Breast epithelium (tissue), 3 donors: Measurements from ENCODE around the gene DDIT3.

ENCODE experiments used
- CTCF ChIP-seq, 3 donors: fragments of 450-650 bp; IDR thresholded peaks; one replicate each; pipeline ENCODE4 v1.5.1; 2016 to 2017; ENCODE audit warnings: antibody characterized with exemption in 3 of 3, mild to moderate bottlenecking in 3 of 3, moderate library complexity in 3 of 3
- POLR2A ChIP-seq: fragments of 450-650 bp; IDR thresholded peaks from one replicate; pipeline ENCODE4 v1.6.1; 2016; ENCODE audit warnings: antibody characterized with exemption, mild to moderate bottlenecking, moderate library complexity
- POLR2AphosphoS5 ChIP-seq, 3 donors: sonication (generic); formaldehyde crosslinking; IDR thresholded peaks; one replicate each; pipeline ENCODE4 v1.6.1; 2017; ENCODE audit warnings: antibody characterized with exemption in 3 of 3

DNA sequence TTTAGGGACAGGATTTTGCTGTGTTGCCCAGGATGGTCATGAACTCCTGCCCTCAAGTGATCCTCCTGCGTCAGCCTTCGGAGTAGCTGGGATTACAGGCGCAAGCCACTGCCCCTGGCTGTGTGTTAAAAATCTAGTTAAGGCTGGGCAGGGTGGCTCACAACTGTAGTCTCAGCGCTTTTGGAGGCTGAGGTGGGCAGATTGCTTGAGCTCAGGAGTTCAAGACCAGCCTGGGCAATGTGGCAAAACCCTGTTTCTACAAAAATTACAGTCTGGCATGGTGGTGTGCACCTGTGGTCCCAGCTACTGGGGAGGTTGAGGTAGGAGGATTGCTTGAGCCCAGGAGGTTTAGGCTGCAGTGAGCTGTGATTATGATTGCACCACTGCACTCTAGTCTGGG is 9.2 kb downstream of the DDIT3 start:
- TF ChIP-seq POLR2AphosphoS5 (IDR thresholded peaks at IDR 0.05): no peak
- no peak for TF ChIP-seq CTCF (IDR thresholded peaks at IDR 0.05)
- TF ChIP-seq POLR2A: no peak
